ENCODE results near the gene PFKM. TPM values are rescaled to one million over a fixed set of nuclear protein-coding genes. Genes with fewer than 3 reads are reported as not detected.

The PFKM gene
- total RNA-seq, 1 experiment from 2014 or later, result 92.4 TPM

- peak within 1 kb of the TSS; percentile 99 for H3K27ac ChIP-seq (ENCODE audit: insufficient read length, low read depth, low read length)
- peak within 1 kb of the TSS; percentile 96 for H3K4me2 ChIP-seq (ENCODE audit: insufficient read depth, insufficient read length, low read length)
- no peak within 1 kb of the TSS; the same call in 1 of the 2 replicates for H3K4ac ChIP-seq (ENCODE audit: low read depth, low read length)
- peak within 1 kb of the TSS; percentile 99 for H4K5ac ChIP-seq (ENCODE audit: insufficient read length, low read depth, low read length)
- peak within 1 kb of the TSS; percentile 84 to 94 for H3K4me3 Mint-ChIP-seq
- no peaks in the 10 kb centered on the region for H4K20me1 ChIP-seq (ENCODE audit: control insufficient read depth, insufficient read depth, insufficient read length)
- peaks cover 7% of the 10 kb centered on the region for H3K4me1 ChIP-seq (ENCODE audit: insufficient read depth, low read length)
- peak within 1 kb of the TSS; percentile 100 for H3K14ac ChIP-seq (ENCODE audit: insufficient read depth, low read length)
- H2AFZ ChIP-seq (ENCODE audit: low read length), result peak within 1 kb of the TSS; percentile 41
- H3K56ac ChIP-seq (ENCODE audit: insufficient read length, low read depth, low read length), result peak within 1 kb of the TSS; percentile 89
- H3K18ac ChIP-seq (ENCODE audit: insufficient read length, low read depth, low read length), result peak within 1 kb of the TSS; percentile 100
- H3K27me3 Mint-ChIP-seq (ENCODE audit: low read depth), result peaks cover 13% of the 10 kb centered on the region
- no peaks in the 10 kb centered on the region for H3K79me1 ChIP-seq (ENCODE audit: insufficient read depth, low read depth, low read length, poor library complexity, severe bottlenecking)
- no CpG with 5 or more reads among the region's 53 CpGs for WGBS (ENCODE audit: extremely low coverage, insufficient read length, low lambda C conversion rate)
- peak within 1 kb of the TSS; percentile 99 for H3T11ph ChIP-seq (ENCODE audit: low read length)
- DNase-seq, result peak; percentile 93
- H2BK12ac ChIP-seq (ENCODE audit: insufficient read length, low read depth, low read length), result peak within 1 kb of the TSS; percentile 90
- no peak within 1 kb of the TSS for H2AK5ac ChIP-seq (ENCODE audit: insufficient read length, low read length)
- H2BK20ac ChIP-seq (ENCODE audit: low read depth, low read length, poor library complexity, severe bottlenecking), result no peak within 1 kb of the TSS
- peak within 1 kb of the TSS; percentile 23 for H4K91ac ChIP-seq (ENCODE audit: insufficient read length, low read depth, low read length)
- H3K36me3 Mint-ChIP-seq (ENCODE audit: insufficient read depth in 1 of 3, low read depth in 3 of 3), result no peaks in the 10 kb centered on the region
- no peaks in the 10 kb centered on the region for H3K9me3 Mint-ChIP-seq
- H4K8ac ChIP-seq (replicated peaks; ENCODE audit: insufficient read length, low read depth, low read length), result peak within 1 kb of the TSS; percentile 67
- H2BK120ac ChIP-seq (ENCODE audit: low read depth, low read length, poor library complexity, severe bottlenecking), result no peak within 1 kb of the TSS
- H3K4me1 Mint-ChIP-seq, result peaks cover 16 to 18% of the 10 kb centered on the region in 2 experiments
- no peak within 1 kb of the TSS for H3K23ac ChIP-seq (ENCODE audit: insufficient read length, low read depth, low read length)
- peaks cover 3% of the 10 kb centered on the region; the same call in 1 of the 2 replicates for H3K79me2 ChIP-seq (ENCODE audit: insufficient read depth, low read length)
- no peaks in the 10 kb centered on the region for H3K9me3 ChIP-seq (ENCODE audit: control insufficient read depth, low read depth, low read length)
- H3K23me2 ChIP-seq (ENCODE audit: insufficient read length, low read depth, low read length, poor library complexity, severe bottlenecking), result peaks cover 6% of the 10 kb centered on the region
- H2BK5ac ChIP-seq (ENCODE audit: insufficient read length, low read length), result peak within 1 kb of the TSS; percentile 97
- TF ChIP-seq CTCF (conservative IDR thresholded peaks at IDR 0.05), result no peak; the same call in 1 of the 3 replicates
- H3K27me3 ChIP-seq (ENCODE audit: insufficient read depth, low read length), result no peaks in the 10 kb centered on the region
- H3K9ac ChIP-seq (ENCODE audit: extremely low read depth, insufficient read length, low read length), result peak within 1 kb of the TSS; percentile 98
- peak within 1 kb of the TSS; percentile 99 to 100 (median 99) for H3K27ac Mint-ChIP-seq
- H2BK15ac ChIP-seq (ENCODE audit: low read depth, low read length), result no peak within 1 kb of the TSS
These were observed 13.1 kb upstream of the PFKM start, which contains the start of gene SENP1 for GRCh38 chr12:48105867-48106680. SENP1 (minus strand) TSS chr12:48106079; CDS start chr12:48101472, 4,607 bp downstream.
